ENCODE results near the gene TP53TG3F.
"Not testable (repeated sequence)": the region's sequence is repeated elsewhere in the genome, so short reads cannot be mapped to it uniquely, and the experiment has no call there.

- not testable (repeated sequence) for TF ChIP-seq CTCF (IDR thresholded peaks at IDR 0.05); ZFX (IDR thresholded peaks at IDR 0.05; ENCODE audit: borderline replicate concordance)
These were observed at the start of gene TP53TG3F for GRCh38 chr16:33459312-33459711.
